GM20000 (cell line): ENCODE results near the gene KAZN.

ENCODE experiments used
- DNase-seq: peaks from one replicate; pipeline ENCODE4 v3.0.0; 2012; ENCODE audit warnings: low spot score
- TF ChIP-seq, protein P1 (sequence below): IDR thresholded peaks from 2 replicates; pipeline ENCODE4 v1.5.1; 2012; ENCODE audit warnings: mild to moderate bottlenecking, control low read depth; ENCODE audit errors: extremely low read depth, missing control alignments

KAZN gene

DNA sequence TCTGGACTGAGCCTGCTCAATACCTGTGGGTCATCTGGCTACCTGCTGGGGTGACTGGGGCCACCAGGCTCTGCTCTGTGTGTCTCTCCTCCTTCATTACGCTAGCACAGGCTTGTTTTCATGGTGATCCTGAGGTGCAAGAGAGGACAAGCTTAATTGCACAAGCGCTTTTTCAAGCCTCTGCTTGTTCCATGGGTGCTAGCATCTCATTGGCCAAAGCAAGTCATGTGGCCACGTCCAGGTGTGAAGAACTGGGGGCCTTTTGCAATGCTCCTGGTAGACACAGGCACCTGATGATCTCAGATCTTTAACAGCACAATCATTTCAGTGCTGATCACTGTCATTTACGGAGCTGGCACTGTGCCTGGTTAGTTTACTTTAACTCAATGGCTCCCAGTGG is 114.6 kb downstream of the KAZN start:
- TF ChIP-seq, protein P1, sequence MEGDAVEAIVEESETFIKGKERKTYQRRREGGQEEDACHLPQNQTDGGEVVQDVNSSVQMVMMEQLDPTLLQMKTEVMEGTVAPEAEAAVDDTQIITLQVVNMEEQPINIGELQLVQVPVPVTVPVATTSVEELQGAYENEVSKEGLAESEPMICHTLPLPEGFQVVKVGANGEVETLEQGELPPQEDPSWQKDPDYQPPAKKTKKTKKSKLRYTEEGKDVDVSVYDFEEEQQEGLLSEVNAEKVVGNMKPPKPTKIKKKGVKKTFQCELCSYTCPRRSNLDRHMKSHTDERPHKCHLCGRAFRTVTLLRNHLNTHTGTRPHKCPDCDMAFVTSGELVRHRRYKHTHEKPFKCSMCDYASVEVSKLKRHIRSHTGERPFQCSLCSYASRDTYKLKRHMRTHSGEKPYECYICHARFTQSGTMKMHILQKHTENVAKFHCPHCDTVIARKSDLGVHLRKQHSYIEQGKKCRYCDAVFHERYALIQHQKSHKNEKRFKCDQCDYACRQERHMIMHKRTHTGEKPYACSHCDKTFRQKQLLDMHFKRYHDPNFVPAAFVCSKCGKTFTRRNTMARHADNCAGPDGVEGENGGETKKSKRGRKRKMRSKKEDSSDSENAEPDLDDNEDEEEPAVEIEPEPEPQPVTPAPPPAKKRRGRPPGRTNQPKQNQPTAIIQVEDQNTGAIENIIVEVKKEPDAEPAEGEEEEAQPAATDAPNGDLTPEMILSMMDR: no peak
- no peak for DNase-seq

GRCh38 chr1:14715266-14715665 is 116.8 kb downstream of the KAZN start:
- no peak for DNase-seq
- TF ChIP-seq, protein P1: no peak

- TF ChIP-seq, protein P1: no peak
- DNase-seq: no peak
These were observed 117.3 kb downstream of the KAZN start for GRCh38 chr1:14715802-14716201.

DNA sequence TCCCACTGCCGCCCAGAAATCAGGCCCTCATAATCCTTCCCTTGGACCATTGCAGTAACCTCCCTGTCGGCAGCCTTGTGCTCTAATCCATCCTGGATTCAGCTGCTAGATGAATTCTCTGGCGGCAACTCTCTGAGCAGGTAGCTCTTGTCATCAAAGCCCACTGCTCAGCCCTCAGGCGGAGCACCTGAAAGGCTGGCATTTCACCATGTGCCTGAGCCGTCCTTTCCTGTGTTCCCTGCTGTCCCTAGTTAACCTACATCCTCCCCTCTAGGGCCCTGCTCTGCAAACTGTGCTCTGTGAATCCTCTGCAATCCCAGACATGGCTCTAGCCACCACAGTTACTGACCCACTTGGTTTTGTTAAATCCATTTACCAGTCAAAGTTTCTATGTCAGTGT is 118.0 kb downstream of the KAZN start:
- no peak for DNase-seq
- TF ChIP-seq, protein P1: no peak

- no peak for DNase-seq
- TF ChIP-seq, protein P1: no peak
These were observed 120.0 kb downstream of the KAZN start for GRCh38 chr1:14718476-14718875.

DNA sequence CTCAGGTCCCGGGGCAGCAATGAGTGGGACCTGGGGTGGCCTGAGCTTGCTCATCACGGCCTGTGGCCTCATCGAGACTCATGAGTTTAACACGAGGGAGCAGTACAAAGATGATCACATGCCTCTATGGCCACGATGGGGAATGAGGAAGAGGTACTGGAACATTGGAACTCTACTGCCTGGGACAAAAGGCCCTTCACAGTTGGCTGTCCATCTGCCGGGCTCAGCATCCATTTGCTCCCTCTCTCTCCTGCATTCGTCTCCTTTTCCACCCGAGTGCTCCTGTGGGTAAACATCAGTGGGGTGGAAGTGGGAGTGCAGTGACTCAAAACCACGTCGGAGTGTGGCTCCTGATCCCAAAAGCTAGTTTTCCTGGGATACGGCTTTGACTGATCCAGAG is 124.9 kb downstream of the KAZN start:
- DNase-seq: no peak
- TF ChIP-seq, protein P1: no peak

DNA sequence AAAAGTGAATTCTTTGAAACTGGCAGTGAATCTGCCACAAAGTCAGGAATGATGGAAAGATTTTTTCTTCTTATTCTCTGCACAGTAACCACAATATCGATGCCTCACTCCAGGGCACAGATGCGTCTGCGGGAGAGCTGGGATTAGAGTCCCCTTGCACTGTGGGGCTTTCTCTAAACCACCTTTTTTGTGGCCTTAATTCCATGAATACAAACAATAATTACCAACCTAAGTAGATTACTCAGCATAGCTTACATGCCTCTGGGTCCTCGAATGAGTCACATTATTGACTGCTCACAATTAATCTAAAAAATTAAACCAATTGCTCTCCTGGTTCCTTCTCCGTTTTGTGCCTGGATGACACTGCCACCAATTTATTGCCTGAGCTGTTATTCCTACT is 125.8 kb downstream of the KAZN start:
- no peak for DNase-seq
- TF ChIP-seq, protein P1: no peak
